HepG2 (cell line): ENCODE data around the gene SRSF4. TPM values are rescaled to one million over a fixed set of nuclear protein-coding genes. Genes with fewer than 3 reads are reported as not detected.

ENCODE experiments used
- ATAC-seq: fragments of 200-7000 bp; cut with Tn5 transposase; 3 replicates; pipeline ENCODE4 v1.9.1; 2020; ENCODE audit warnings: mild to moderate bottlenecking, moderate library complexity
- BruUV-seq: library from RNA; stranded (reverse); fragments of 400-500 nt; replicated peaks from 2 replicates; lab custom pipeline; 2021; lab: Mats Ljungman, UMichigan
- CTCF ChIA-PET: fragments of 300-600 bp; formaldehyde crosslinking; extraction: SDS; loops from one replicate; lab custom pipeline; 2021; ENCODE audit warnings: low total read pairs, inconsistent platforms, low intra/inter-chr PET ratio; lab: Yijun Ruan, JAX
- POLR2A ChIA-PET: fragments of 350-600 bp; sonication (Branson Sonifier 250); formaldehyde crosslinking; loops from one replicate; lab custom pipeline; 2020; ENCODE audit warnings: antibody characterized with exemption, inconsistent platforms; lab: Yijun Ruan, JAX
- DNase-seq: peaks from one replicate; pipeline ENCODE4 v3.0.0-alpha.2; 2015; ENCODE audit warnings: low spot score
- FAIRE-seq: peaks from 3 replicates; lab custom pipeline; 2011; peaks lifted over from hg19 to GRCh38; lab: Jason Lieb, UNC
- H2AFZ ChIP-seq: one replicate; pipeline ENCODE4 v1.6.1; 2011; ENCODE audit warnings: low read length, inconsistent platforms
- H3K27ac ChIP-seq: fragments of 300-600 bp; 3 replicates; pipeline ENCODE4 v1.8.0; 2011; ENCODE audit warnings: mixed run types, mild to moderate bottlenecking, mixed read lengths, low read length, inconsistent platforms; ENCODE audit not compliant: insufficient read depth; ENCODE audit errors: extremely low read length
- H3K27me3 ChIP-seq, 2 experiments: fragments of 200-600 bp in 1 of 2; 2 replicates in 1 of 2; 3 replicates in 1 of 2; pipeline versions ENCODE4 v1.6.0 to v1.8.0; 2011; ENCODE audit warnings: low read length in 2 of 2, mild to moderate bottlenecking in 2 of 2, moderate library complexity in 2 of 2, inconsistent platforms in 1 of 2; ENCODE audit not compliant: insufficient read depth in 2 of 2, control insufficient read depth in 1 of 2
- H3K36me3 ChIP-seq, 2 experiments: fragments of 200-600 bp in 1 of 2; replicated peaks in 1 of 2; 2 replicates in 1 of 2; 3 replicates in 1 of 2; pipeline versions ENCODE4 v1.5.1 to v1.8.0; 2011; ENCODE audit warnings: low read length in 2 of 2, inconsistent platforms in 1 of 2; ENCODE audit not compliant: insufficient read depth in 2 of 2, control insufficient read depth in 1 of 2
- H3K4me1 ChIP-seq: 2 replicates; pipeline ENCODE4 v1.5.1; 2012; ENCODE audit warnings: low read length, inconsistent platforms; ENCODE audit not compliant: insufficient read depth
- H3K4me2 ChIP-seq: 2 replicates; pipeline ENCODE4 v1.6.0; 2011; ENCODE audit warnings: low read depth, low read length, inconsistent platforms
- H3K4me3 ChIP-seq, 3 experiments: fragments of 200-600 bp in 1 of 3; sonication (generic), shearing (Covaris generic) in 1 of 3; replicated peaks in 1 of 3; 2 replicates each; pipeline ENCODE4 v1.5.1; 2011 to 2016; ENCODE audit warnings: low read length in 3 of 3, inconsistent platforms in 2 of 3, low read depth in 2 of 3, mild to moderate bottlenecking in 2 of 3, control low read depth in 1 of 3, mixed read lengths in 1 of 3; ENCODE audit not compliant: insufficient read depth in 1 of 3
- H3K79me2 ChIP-seq: one replicate; pipeline ENCODE4 v1.6.1; 2011; ENCODE audit warnings: low read length, inconsistent platforms; ENCODE audit not compliant: insufficient read depth
- H3K9ac ChIP-seq: 2 replicates; pipeline ENCODE4 v1.6.0; 2011; ENCODE audit warnings: mild to moderate bottlenecking, low read depth, low read length, inconsistent platforms; ENCODE audit not compliant: insufficient read depth
- H3K9me3 ChIP-seq: 2 replicates; pipeline ENCODE4 v1.5.1; 2012; ENCODE audit warnings: mild to moderate bottlenecking, low read length
- H4K20me1 ChIP-seq: 2 replicates; pipeline ENCODE4 v1.6.0; 2011; ENCODE audit warnings: inconsistent platforms, mild to moderate bottlenecking, low read length, moderate library complexity; ENCODE audit not compliant: insufficient read depth
- ATAD3A ChIP-seq: sonication (generic); formaldehyde crosslinking; IDR thresholded peaks from 2 replicates; pipeline ENCODE4 v1.4.0; 2020; ENCODE audit warnings: missing genetic modification reagents
- ATF7-NPFF ChIP-seq: sonication (generic); formaldehyde crosslinking; IDR thresholded peaks from 2 replicates; pipeline ENCODE4 v1.8.1; 2023; ENCODE audit warnings: mild to moderate bottlenecking, low read depth, missing genetic modification reagents, moderate library complexity
- CBX1 ChIP-seq: IDR thresholded peaks from one replicate; pipeline ENCODE4 v1.6.1; 2016; ENCODE audit warnings: antibody characterized with exemption, low read depth
- CC2D1A ChIP-seq: sonication (generic); formaldehyde crosslinking; IDR thresholded peaks from 2 replicates; pipeline ENCODE4 v1.8.1; 2023; ENCODE audit warnings: mild to moderate bottlenecking, missing genetic modification reagents
- FOSL1 ChIP-seq: sonication (generic); formaldehyde crosslinking; IDR thresholded peaks from 2 replicates; pipeline ENCODE4 v1.9.0; 2021; ENCODE audit warnings: missing genetic modification reagents, borderline replicate concordance
- HMG20A ChIP-seq: IDR thresholded peaks from 2 replicates; pipeline ENCODE4 v1.6.1; 2016; ENCODE audit warnings: borderline replicate concordance
- NR2F1 ChIP-seq, 2 experiments: fragments of 450-650 bp in 1 of 2; formaldehyde crosslinking in 1 of 2; IDR thresholded peaks; 2 replicates each; pipeline versions ENCODE4 v1.5.0 to v1.6.1; 2016 to 2020; ENCODE audit warnings: mild to moderate bottlenecking in 1 of 2, missing compliant biosample characterization in 1 of 2, missing genetic modification reagents in 1 of 2, moderate library complexity in 1 of 2
- RAD21 ChIP-seq: fragments of 450-650 bp; formaldehyde crosslinking; IDR thresholded peaks from 2 replicates; pipeline ENCODE4 v1.5.0; 2020; ENCODE audit warnings: mild to moderate bottlenecking
- REPIN1 ChIP-seq: sonication (generic); formaldehyde crosslinking; IDR thresholded peaks from 2 replicates; pipeline ENCODE4 v1.8.0; 2022; ENCODE audit warnings: missing genetic modification reagents, low read depth, mild to moderate bottlenecking, borderline replicate concordance
- SALL1 ChIP-seq: sonication (generic); formaldehyde crosslinking; IDR thresholded peaks from 2 replicates; pipeline ENCODE4 v1.8.0; 2022; ENCODE audit warnings: mild to moderate bottlenecking, missing genetic modification reagents
- ZBTB1 ChIP-seq: sonication (generic); formaldehyde crosslinking; IDR thresholded peaks from 2 replicates; pipeline ENCODE4 v1.4.0; 2020; ENCODE audit warnings: missing genetic modification reagents, borderline replicate concordance
- ZNF264 ChIP-seq: sonication (generic); formaldehyde crosslinking; IDR thresholded peaks from 2 replicates; pipeline ENCODE4 v1.4.0; 2020; ENCODE audit warnings: missing genetic modification reagents
- ZNF274 ChIP-seq: sonication (generic); formaldehyde crosslinking; IDR thresholded peaks from 2 replicates; pipeline ENCODE4 v1.5.1; 2020; ENCODE audit warnings: mild to moderate bottlenecking, missing genetic modification reagents
- ZNF335 ChIP-seq: sonication (generic); formaldehyde crosslinking; IDR thresholded peaks from 2 replicates; pipeline ENCODE4 v1.4.0; 2020; ENCODE audit warnings: missing genetic modification reagents
- ZSCAN29 ChIP-seq: sonication (generic); formaldehyde crosslinking; conservative IDR thresholded peaks from 2 replicates; pipeline ENCODE4 v1.4.0; 2020; ENCODE audit warnings: mild to moderate bottlenecking, missing genetic modification reagents
- WGBS: methylation state at CpG from one replicate; pipeline ENCODE4 v1.1.6; 2017; ENCODE audit warnings: low lambda C conversion rate; 5-methylcytosine and 5-hydroxymethylcytosine counted together
- in situ Hi-C: cut with HindIII; loops from 2 replicates; pipeline ENCODE4 v1.10.0; 2017; ENCODE audit warnings: low pct_unique_long_range_greater_than_20kb; ENCODE audit not compliant: extremely low pct_ligation_motif_present
- intact Hi-C: fragments of 100-400 bp; cut with micrococcal nuclease; formaldehyde crosslinking; loops from one replicate; pipeline ENCODE4 v1.10.0; 2022; ENCODE audit not compliant: unreplicated experiment
- polyA plus RNA-seq, 8 experiments: library from polyadenylated mRNA; depleted of rRNA in 3 of 8; stranded (reverse) in 7 of 8; unstranded in 1 of 8; fragments of >200 nt; fragmentation: Illumina TruSeq in 4 of 8; extraction: Trizol in 4 of 8; gene quantifications; 2 replicates each; pipeline versions ENCODE4 v1.2.1 to v1.2.3, GENCODE V29; 2011 to 2016; ENCODE audit warnings: low read depth in 4 of 8, missing spikeins in 1 of 8, mixed read lengths in 1 of 8; ENCODE audit not compliant: insufficient read depth in 1 of 8
- total RNA-seq, 5 experiments: library from RNA; depleted of rRNA; stranded (reverse); fragments of >200 nt; fragmentation: Illumina TruSeq; extraction: Trizol; gene quantifications; 2 replicates each; pipeline ENCODE4 v1.2.3, GENCODE V29; 2016; ENCODE audit warnings: low read depth in 1 of 5

SRSF4 gene
- total and polyA plus RNA-seq, 2 of the 13 experiments (the other 11 are each of a cell fraction or from before 2014, with no cell fraction given): 37.7 to 50.9 TPM

DNA sequence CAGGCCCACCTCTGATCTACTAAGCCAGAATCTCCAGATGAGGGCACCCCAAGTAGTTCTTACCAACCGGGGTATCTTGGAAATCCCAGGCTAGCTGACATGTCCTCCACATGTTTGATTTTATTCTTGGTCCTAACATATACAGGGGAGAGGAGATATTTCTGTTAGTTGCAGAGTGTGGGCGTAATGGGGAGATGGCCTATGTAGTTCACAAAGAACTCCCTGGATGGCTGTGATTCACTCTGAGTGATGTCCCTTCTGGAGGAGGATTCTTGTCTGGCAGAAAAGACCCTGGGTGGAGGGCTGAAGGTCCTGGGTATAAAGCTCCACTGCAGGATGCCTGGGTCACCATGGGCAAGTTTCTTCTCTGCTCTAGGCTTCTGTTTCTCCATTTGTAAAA, 35.9 kb upstream of the SRSF4 start:
- H3K9ac ChIP-seq: no peak overlapping the region
- intact Hi-C loops (no loop called here), in situ Hi-C loops (no loop called here)
- H2AFZ ChIP-seq: no peak overlapping the region
- H3K27me3 ChIP-seq: no peaks in the 10 kb centered on the region
- no peaks in the 10 kb centered on the region for H3K9me3 ChIP-seq
- H3K27ac ChIP-seq: no peak overlapping the region
- H3K4me2 ChIP-seq: no peak overlapping the region
- CTCF ChIA-PET: no interaction called here
- no TSS peak for BruUV-seq
- H3K4me1 ChIP-seq: no peaks in the 10 kb centered on the region
- no peaks in the 10 kb centered on the region for H4K20me1 ChIP-seq
- H3K79me2 ChIP-seq: no peaks in the 10 kb centered on the region
- ATAC-seq: no peak
- FAIRE-seq: no peak
- WGBS: 100% methylated on average over 2 of the region's 2 CpGs
- POLR2A ChIA-PET: no interaction called here
- H3K4me3 ChIP-seq: no peak overlapping the region
- no peak for DNase-seq
- no peak for TF ChIP-seq REPIN1 (CRISPR knock-in tag)
- no peak for TF ChIP-seq ZNF335 (CRISPR knock-in tag)
- TF ChIP-seq ATAD3A (CRISPR knock-in tag): no peak
- no peak for TF ChIP-seq ATF7-NPFF (CRISPR knock-in tag)
- TF ChIP-seq CC2D1A (CRISPR knock-in tag): no peak
- no peak for TF ChIP-seq NR2F1 (CRISPR knock-in tag; IDR thresholded peaks at IDR 0.05)
- no peak for TF ChIP-seq CBX1
- TF ChIP-seq SALL1: no peak
- TF ChIP-seq ZNF274 (CRISPR knock-in tag): no peak
- no peak for TF ChIP-seq RAD21 (CRISPR knock-in tag)
- TF ChIP-seq, all 625 proteins: peak for 0
- H3K36me3 ChIP-seq: peaks cover 8 to 37% of the 10 kb centered on the region in 2 experiments; a peak in 4 of 5 replicates

DNA sequence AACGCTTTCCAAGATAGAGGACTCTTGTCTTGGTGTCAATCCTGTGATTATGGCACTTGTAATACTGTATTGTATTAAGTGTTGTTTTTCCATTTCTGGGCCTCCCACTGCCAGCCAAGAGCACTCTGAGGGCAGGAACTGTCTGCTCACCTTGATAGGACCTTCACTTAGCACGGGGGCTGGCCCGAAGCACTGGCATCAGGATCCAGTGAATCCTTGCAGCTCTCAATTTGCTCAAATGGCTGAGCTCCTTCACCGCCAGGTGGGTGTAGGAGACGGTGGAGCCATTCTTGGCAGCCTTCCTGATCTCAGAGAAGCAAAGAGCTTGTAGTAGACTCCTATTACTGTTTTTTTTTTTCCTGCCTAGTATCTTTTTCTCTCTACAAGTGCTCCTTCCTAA, 31.4 kb upstream of the SRSF4 start:
- TF ChIP-seq FOSL1 (CRISPR knock-in tag): no peak
- TF ChIP-seq HMG20A (CRISPR knock-in tag): no peak
- TF ChIP-seq ZBTB1 (CRISPR knock-in tag): no peak
- TF ChIP-seq ZNF264 (CRISPR knock-in tag): no peak
- no peak for TF ChIP-seq ZSCAN29
- no peak overlapping the region for H3K9ac ChIP-seq
- no peaks in the 10 kb centered on the region for H3K79me2 ChIP-seq
- FAIRE-seq: no peak
- in situ Hi-C loops: no loop called here
- peaks cover 13 to 46% of the 10 kb centered on the region in 2 experiments; a peak in 4 of 5 replicates for H3K36me3 ChIP-seq
- no peaks in the 10 kb centered on the region for H4K20me1 ChIP-seq
- ChIA-PET CTCF (no interaction called here), POLR2A (no interaction called here)
- no TSS peak for BruUV-seq
- WGBS: 91% methylated on average over 4 of the region's 5 CpGs
- no peak overlapping the region for H3K27ac ChIP-seq
- H2AFZ ChIP-seq: no peak overlapping the region
- no peak overlapping the region for H3K4me2 ChIP-seq
- no peaks in the 10 kb centered on the region for H3K27me3 ChIP-seq
- H3K4me1 ChIP-seq: no peaks in the 10 kb centered on the region
- no peak for DNase-seq
- no peak overlapping the region for H3K4me3 ChIP-seq
- intact Hi-C loops: no loop called here
- no peak for ATAC-seq
- no peaks in the 10 kb centered on the region for H3K9me3 ChIP-seq
